ENCODE results near the gene CMTR1.

- TF ChIP-seq CTCF (IDR thresholded peaks at IDR 0.05; ENCODE audit: low read depth, low read length, missing input control) (no peak), YY1 (IDR thresholded peaks at IDR 0.05) (no peak), RAD21 (IDR thresholded peaks at IDR 0.05) (no peak), HNF4A (conservative IDR thresholded peaks at IDR 0.05) (no peak), TAF1 (conservative IDR thresholded peaks at IDR 0.05) (no peak), JUND (IDR thresholded peaks at IDR 0.05) (no peak), HNF4G (IDR thresholded peaks at IDR 0.05) (no peak)
These were observed 5.9 kb downstream of the CMTR1 start for GRCh38 chr6:37438930-37439329.
